DMS 273 treated with DMSO at 0.1 percent for 48 hours (cell line): Measurements from ENCODE around the gene HDAC9.
A peak's percentile ranks its signal among the peaks of the same experiment; 100 is the strongest.

Experiments used
- DNase-seq: peaks from one replicate; lab custom pipeline; 2025; lab: John Stamatoyannopoulos, UW

HDAC9 gene

DNA sequence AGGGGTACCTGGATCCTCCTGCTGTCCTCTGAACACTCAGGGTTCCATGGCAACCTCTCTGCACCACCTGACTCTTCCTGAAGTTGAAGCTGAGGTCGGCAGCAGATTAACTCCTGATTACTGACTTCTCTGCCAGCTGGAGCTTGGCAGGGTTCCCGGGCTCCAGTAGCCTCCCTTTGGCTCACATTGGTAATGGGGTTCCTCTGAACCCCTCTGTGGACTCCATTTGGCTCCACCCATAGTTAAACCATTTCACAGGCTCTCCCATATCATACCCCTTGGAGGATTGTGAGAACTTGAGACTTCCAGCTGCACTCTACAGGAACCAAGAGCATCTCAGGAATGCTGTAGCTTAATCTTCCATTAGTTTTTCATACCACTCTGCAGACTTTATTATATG, 292.5 kb downstream of the HDAC9 start:
- DNase-seq: peak; percentile 34

DNA sequence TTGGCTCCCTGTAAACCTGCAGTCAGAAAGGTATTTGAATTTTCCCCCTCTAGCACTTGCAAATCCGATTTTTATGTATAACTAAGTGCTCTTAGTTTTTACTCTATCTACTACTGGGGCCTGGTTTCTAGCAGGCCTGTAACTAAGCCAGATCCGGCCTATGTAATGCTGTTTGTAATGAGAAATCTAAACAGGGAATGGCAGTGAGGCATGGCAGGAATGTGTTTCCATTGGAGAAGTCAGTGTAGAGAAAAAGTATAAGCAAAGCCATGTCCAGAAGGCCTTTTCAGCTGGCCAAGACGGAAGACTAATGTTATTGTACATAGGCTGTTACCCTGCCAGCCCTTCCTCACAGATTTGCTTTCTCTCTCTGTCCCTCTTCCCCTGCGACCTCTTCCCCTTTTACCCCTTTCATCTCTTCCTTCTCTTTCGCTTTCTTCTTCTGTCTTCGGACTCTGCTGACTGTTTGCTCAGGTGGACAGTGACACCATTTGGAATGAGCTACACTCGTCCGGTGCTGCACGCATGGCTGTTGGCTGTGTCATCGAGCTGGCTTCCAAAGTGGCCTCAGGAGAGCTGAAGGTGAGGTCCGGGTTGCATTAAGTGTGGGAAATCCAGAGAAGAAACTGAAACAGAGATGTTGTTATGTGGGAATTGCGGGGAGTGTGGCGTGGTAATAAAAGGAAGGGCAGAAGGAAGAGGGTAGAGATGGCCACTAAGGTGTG, 297.5 kb downstream of the HDAC9 start:
- no peak for DNase-seq

GRCh38 chr7:18796216-18796615, 300.7 kb downstream of the HDAC9 start:
- DNase-seq: no peak

- no peak for DNase-seq
Observed at GRCh38 chr7:18798088-18798906, 302.7 kb downstream of the HDAC9 start.

DNA sequence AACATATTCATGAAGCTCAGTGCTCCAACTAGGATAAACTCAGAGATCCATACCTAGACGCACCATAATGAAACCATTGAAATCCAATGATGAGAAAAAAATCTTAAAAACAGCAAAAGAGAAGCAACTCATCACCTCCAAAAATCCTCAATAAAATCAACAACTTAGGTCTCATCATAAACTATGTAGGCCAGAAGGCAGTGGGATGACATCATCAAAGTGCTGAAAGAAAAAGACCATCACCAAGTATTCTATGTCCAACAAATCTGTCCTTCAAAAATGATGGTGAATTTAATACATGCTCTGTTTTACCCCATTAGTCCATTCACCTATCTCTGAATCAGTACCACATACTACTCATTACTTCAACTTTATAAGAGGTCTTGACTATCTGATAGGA, 304.4 kb downstream of the HDAC9 start:
- DNase-seq: no peak

DNA sequence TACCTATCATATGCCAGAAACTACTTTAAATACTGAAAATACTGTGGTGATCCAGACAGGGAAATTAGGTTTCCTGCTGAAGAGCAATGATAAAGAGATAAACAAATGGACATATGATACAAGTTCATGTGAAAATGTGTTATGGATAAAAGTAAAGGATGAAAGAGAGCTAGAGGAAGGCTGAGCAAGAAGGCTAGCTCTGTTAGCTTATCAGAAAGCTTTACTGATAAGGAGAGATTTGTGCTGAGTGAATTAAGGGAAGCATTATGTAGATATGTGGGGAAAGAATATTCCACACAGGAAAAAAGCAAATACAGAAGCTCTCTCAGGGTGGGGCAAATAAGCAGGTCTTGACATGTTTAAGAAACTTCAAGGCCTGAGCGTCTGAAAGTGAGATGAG, 308.4 kb downstream of the HDAC9 start:
- DNase-seq: no peak

GRCh38 chr7:18806177-18806576, 310.6 kb downstream of the HDAC9 start:
- no peak for DNase-seq

DNA sequence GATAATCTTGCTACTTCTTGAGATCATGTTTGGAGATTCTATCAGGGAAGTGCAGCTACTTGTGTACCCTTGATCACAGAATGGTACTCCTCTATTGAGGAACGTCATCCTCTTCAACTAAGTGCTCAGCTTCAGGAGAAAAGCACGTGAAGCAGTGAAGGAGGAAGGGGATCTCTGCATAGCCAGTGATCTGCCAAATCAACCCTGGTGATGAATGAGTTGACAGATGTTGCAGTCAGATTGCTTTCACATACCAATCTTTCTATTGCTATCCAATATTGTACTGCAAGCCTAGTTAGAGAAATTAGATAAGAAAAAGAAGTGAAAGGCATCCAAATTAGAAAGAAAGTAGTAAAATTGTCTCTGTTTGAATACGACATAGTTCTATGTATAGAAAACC, 312.5 kb downstream of the HDAC9 start:
- no peak for DNase-seq

DNA sequence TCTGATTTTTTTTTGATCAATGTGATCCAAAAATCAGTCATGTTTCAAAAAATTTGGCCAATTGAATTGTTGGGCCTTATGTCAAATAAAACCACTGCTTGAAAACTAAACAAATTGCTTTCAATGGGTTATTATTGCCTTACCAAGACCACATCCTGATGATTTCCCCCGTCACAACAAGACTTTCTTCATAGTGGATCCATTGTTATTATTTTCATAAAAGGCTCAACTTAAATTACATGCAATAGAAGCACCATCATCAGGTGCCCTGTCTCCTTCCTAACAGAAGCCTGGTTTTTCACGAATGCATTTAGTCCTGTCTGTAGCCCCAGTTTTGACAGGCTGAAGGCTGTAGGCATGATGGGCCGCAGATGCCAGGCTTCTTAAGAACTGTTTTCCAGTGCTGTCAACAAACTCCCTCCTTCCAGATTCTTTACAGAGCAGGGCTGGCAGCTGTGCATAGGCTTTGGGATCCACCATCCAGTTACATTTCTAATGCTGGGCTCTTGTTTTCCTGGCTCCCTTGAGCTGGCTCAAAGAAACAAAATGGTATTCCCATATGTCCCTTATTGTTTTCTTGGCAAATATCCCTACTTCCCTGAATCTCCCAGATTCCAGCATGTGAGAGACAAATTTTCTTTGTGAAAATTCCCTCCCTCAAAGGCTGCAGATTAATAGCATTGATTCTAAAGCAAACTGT, 319.9 kb downstream of the HDAC9 start:
- no peak for DNase-seq

- no peak for DNase-seq
Observed at GRCh38 chr7:18820981-18821380, 325.4 kb downstream of the HDAC9 start.

DNA sequence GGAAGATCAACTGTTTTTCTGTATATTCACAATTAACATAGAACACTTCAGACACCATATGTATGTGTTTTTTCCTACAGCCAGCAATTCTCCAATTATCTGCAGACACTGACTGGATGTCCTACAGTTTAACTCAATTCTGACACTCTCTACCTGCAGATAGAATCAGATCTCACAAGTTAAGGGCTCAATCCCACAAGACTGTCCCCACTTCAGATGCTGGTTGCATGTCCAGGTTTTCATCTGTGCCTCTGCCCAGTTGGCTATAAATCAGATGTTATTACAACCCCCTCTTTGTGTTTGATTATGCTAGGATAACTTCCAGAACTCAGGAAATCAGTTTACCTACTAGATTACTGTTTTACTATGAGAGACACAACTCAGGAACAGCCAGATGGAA, 326.0 kb downstream of the HDAC9 start:
- no peak for DNase-seq

GRCh38 chr7:18824157-18824556, 328.6 kb downstream of the HDAC9 start:
- no peak for DNase-seq

DNA sequence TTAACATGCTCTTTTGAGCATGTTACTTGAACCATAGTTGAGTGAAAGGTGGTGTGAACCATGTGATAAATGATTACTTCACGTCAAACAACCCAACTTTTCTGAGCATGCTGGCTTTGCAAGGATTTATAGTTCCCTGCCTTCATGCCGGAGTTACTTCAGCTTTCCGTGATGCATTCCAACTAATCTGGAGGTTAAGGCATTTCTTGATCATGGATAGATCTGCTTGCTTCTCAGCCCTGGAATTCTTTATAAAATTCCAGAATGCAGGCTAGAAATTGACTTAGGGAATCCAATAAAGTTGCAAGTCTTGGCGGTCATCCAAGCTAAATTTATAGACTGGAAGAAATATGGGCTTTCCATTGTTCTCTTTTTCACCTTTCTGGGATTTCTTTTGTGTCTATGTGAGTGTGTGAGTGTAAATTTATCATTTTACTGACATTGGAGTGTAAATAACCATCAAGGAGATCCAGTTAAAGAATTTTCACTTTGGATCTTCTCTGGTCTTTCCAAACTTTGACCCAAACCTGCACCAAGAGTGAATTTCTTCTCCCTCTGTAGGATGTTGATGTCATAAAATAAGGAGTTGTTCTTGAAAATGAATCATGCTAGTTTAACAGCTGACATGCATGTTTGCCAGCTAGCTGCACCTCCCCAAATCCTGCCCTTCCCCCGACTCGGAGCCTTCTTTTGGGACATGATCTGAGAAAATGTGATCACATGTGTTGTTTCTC, 332.9 kb downstream of the HDAC9 start:
- DNase-seq: no peak

DNA sequence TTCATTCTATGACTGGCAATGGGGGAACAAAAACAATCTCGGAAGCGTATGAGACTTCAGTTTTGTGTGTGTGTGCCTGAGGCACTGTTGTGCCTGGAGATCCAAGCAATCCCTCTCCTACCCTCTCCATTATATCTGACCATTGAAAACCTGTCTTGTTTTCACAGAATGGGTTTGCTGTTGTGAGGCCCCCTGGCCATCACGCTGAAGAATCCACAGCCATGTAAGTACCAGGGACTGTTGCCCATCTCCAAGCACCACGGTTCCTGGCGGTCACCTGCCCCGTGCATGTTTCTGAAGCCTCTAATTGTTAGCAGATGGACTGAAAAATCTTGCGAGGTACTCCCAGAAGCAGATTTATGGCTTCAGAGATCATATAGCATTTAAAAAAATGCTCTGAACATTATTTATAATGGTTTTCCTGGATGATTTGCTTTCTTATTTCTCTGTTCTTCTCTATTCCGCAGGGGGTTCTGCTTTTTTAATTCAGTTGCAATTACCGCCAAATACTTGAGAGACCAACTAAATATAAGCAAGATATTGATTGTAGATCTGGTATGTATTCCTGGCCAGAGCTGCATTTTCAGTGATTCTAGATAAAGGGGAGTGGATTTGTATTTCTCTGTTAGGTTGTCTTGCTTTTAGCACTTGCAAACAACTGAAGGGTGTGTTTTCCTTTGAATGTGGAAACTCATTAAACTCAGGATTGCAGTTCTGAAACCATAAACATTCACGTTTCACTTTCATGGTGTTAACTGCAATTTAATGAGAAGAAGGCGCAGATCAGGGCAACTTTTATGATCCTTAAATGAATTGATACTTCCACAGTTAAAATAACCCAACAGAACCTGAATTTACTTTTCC, 333.7 kb downstream of the HDAC9 start:
- DNase-seq: no peak

DNA sequence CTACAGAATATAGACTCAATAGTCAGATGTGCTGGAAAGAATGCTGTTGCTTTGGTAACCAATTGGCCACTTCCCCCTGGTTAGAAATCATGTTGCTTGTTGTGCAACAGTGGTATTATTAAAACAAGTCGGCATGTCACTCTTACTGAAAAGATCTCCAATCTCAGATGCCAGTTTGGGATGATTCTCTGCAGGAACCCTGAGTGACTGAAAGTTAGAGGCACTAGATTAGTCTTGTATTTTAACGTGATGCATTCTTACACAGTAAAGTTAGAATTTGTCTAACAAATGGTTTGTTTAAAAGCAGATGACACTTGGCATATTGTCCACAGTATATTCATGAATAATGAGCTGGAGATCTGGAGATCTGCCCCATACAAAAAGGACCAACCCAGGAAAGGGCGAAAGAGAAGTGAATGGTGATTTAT, 334.3 kb downstream of the HDAC9 start:
- DNase-seq: no peak

- DNase-seq: no peak
Observed at GRCh38 chr7:18831419-18831818, 335.9 kb downstream of the HDAC9 start.

- DNase-seq: no peak
Observed at GRCh38 chr7:18831943-18832342, 336.4 kb downstream of the HDAC9 start.

- no peak for DNase-seq
Observed at GRCh38 chr7:18834577-18834976, 339.0 kb downstream of the HDAC9 start.

DNA sequence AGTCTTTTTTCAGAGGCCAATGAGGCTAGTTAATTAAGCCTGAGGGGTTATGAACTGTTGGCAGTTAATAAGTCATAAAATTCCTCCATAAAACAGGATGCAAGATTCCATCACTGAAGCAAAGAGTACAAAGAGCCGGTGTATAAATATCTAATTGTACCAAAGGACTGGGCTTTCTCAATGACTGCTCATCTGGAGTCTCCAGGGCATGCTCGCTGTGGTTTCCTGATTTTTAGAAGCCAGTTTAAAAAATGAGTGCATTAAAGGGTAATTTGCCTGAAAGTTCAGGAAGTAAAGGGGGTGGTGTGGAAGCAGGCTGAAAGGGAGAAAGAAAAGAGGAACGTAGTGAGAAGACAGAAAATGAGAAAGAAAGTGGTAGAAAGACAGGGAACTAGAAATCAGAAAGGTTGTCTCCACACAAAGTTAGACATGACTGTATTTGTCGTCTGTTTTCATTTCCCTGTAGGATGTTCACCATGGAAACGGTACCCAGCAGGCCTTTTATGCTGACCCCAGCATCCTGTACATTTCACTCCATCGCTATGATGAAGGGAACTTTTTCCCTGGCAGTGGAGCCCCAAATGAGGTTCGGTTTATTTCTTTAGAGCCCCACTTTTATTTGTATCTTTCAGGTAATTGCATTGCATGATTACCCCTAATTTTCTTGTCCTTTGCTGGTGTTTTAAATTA, 339.6 kb downstream of the HDAC9 start:
- no peak for DNase-seq

- no peak for DNase-seq
Observed at GRCh38 chr7:18843979-18844378, 348.4 kb downstream of the HDAC9 start.

- DNase-seq: no peak
Observed at GRCh38 chr7:18844735-18845134, 349.2 kb downstream of the HDAC9 start.
